GM12878 (cell line): Measurements from ENCODE around the gene MBD6. TPM values are rescaled to one million over a fixed set of nuclear protein-coding genes. Genes with fewer than 3 reads are reported as not detected.

Source experiments
- ATAC-seq: fragments of 200-7000 bp; cut with Tn5 transposase; 3 replicates; pipeline ENCODE4 v1.9.1; 2020; ENCODE audit warnings: mild to moderate bottlenecking, moderate library complexity
- BruUV-seq: library from RNA; stranded (reverse); fragments of 400-500 nt; replicated peaks from 2 replicates; lab custom pipeline; 2021; lab: Mats Ljungman, UMichigan
- CTCF ChIA-PET: fragments of 300-600 bp; sonication (Branson Sonifier 250); formaldehyde crosslinking; extraction: SDS; loops from one replicate; lab custom pipeline; 2021; ENCODE audit warnings: inconsistent platforms; lab: Yijun Ruan, JAX
- POLR2A ChIA-PET: fragments of 350-600 bp; formaldehyde crosslinking; extraction: SDS; loops from one replicate; lab custom pipeline; 2021; ENCODE audit warnings: inconsistent platforms; lab: Charles Lee
- RAD21 ChIA-PET: fragments of 300-600 bp; sonication (Branson Sonifier 250); formaldehyde crosslinking; loops from one replicate; lab custom pipeline; 2023; ENCODE audit warnings: antibody characterized with exemption; ENCODE audit not compliant: unreplicated experiment; lab: Charles Lee
- SMC1A ChIA-PET: fragments of 300-600 bp; sonication (Branson Sonifier 250); formaldehyde crosslinking; loops from one replicate; lab custom pipeline; 2023; ENCODE audit not compliant: unreplicated experiment, uncharacterized antibody; lab: Charles Lee
- DNase-seq: peaks from one replicate; pipeline ENCODE4 v3.0.0-alpha.2; 2011; ENCODE audit warnings: low read depth, low spot score
- FAIRE-seq: peaks from 3 replicates; lab custom pipeline; 2011; peaks lifted over from hg19 to GRCh38; lab: Jason Lieb, UNC
- H2AFZ ChIP-seq: 2 replicates; pipeline ENCODE4 v1.6.0; 2011; ENCODE audit warnings: low read depth, low read length, control low read depth; ENCODE audit not compliant: control insufficient read depth
- H3K27ac ChIP-seq: 2 replicates; pipeline ENCODE4 v1.5.1; 2011; ENCODE audit warnings: control low read depth; ENCODE audit not compliant: control insufficient read depth, insufficient read depth
- H3K27me3 ChIP-seq, 2 experiments: replicated peaks in 1 of 2; 2 replicates each; pipeline versions ENCODE4 v1.6.0 to v1.6.1; 2011; ENCODE audit warnings: low read length in 1 of 2; ENCODE audit not compliant: control insufficient read depth in 2 of 2, insufficient read depth in 2 of 2
- H3K36me3 ChIP-seq, 2 experiments: 2 replicates each; pipeline ENCODE4 v1.5.1; 2011; ENCODE audit warnings: low read length in 1 of 2; ENCODE audit not compliant: control insufficient read depth in 2 of 2, insufficient read depth in 2 of 2
- H3K4me1 ChIP-seq: 2 replicates; pipeline ENCODE4 v1.6.1; 2011; ENCODE audit warnings: mild to moderate bottlenecking, low read length, moderate library complexity, mixed read lengths; ENCODE audit not compliant: control insufficient read depth, insufficient read depth
- H3K4me2 ChIP-seq: 2 replicates; pipeline ENCODE4 v1.6.0; 2011; ENCODE audit warnings: control low read depth; ENCODE audit not compliant: control insufficient read depth, insufficient read depth
- H3K4me3 ChIP-seq: fragments of 200-600 bp; sonication (generic); 2 replicates; pipeline ENCODE4 v1.5.1; 2016
- H3K79me2 ChIP-seq: 2 replicates; pipeline ENCODE4 v1.6.0; 2011; ENCODE audit warnings: low read length; ENCODE audit not compliant: control insufficient read depth, insufficient read depth
- H3K9ac ChIP-seq: 2 replicates; pipeline ENCODE4 v1.8.0; 2011; ENCODE audit warnings: low read length, control low read depth, mixed read lengths; ENCODE audit not compliant: control insufficient read depth, insufficient read depth
- H3K9me3 ChIP-seq: replicated peaks from 3 replicates; pipeline ENCODE4 v1.5.1; 2011; ENCODE audit warnings: mild to moderate bottlenecking, low read length; ENCODE audit not compliant: control insufficient read depth, insufficient read depth
- H4K20me1 ChIP-seq: 2 replicates; pipeline ENCODE4 v1.6.0; 2011; ENCODE audit not compliant: control insufficient read depth, insufficient read depth
- BCLAF1 ChIP-seq: fragments of 450-650 bp; IDR thresholded peaks from 2 replicates; pipeline ENCODE4 v1.6.1; 2017; ENCODE audit warnings: antibody characterized with exemption, mild to moderate bottlenecking, moderate library complexity
- CBFB ChIP-seq: IDR thresholded peaks from 2 replicates; pipeline ENCODE4 v1.6.1; 2016; ENCODE audit warnings: antibody characterized with exemption, low read depth
- CBX3 ChIP-seq: fragments of 200-600 bp; sonication (generic); IDR thresholded peaks from 2 replicates; pipeline ENCODE4 v1.6.1; 2016; ENCODE audit warnings: low read depth, borderline replicate concordance
- ELK1 ChIP-seq: IDR thresholded peaks from 2 replicates; pipeline ENCODE4 v1.6.1; 2012; ENCODE audit warnings: low read depth, low read length, improper control_type of control experiment
- EP300 ChIP-seq, 2 experiments: fragments of 150-350 bp in 1 of 2; IDR thresholded peaks; 2 replicates each; pipeline ENCODE4 v1.6.1; 2011 to 2012; ENCODE audit warnings: low read depth in 2 of 2, low read length in 2 of 2, borderline replicate concordance in 1 of 2, improper control_type of control experiment in 1 of 2, inconsistent platforms in 1 of 2; ENCODE audit not compliant: control insufficient read depth in 1 of 2
- PAX8 ChIP-seq: fragments of 450-650 bp; IDR thresholded peaks from 2 replicates; pipeline ENCODE4 v1.6.1; 2017; ENCODE audit warnings: mild to moderate bottlenecking, moderate library complexity
- POLR2A ChIP-seq: IDR thresholded peaks from 2 replicates; pipeline ENCODE4 v1.6.1; 2011; ENCODE audit warnings: low read depth, mild to moderate bottlenecking, low read length
- RAD21 ChIP-seq: IDR thresholded peaks from 2 replicates; pipeline ENCODE4 v1.6.1; 2011; ENCODE audit warnings: mild to moderate bottlenecking, low read depth, low read length, moderate library complexity; ENCODE audit not compliant: insufficient read depth
- RCOR1 ChIP-seq: conservative IDR thresholded peaks from 2 replicates; pipeline ENCODE4 v1.6.1; 2012; ENCODE audit warnings: low read depth, low read length, improper control_type of control experiment
- SP1 ChIP-seq: IDR thresholded peaks from one replicate; pipeline ENCODE4 v1.6.1; 2011; ENCODE audit warnings: low read depth, low read length
- SREBF1 ChIP-seq: IDR thresholded peaks from 2 replicates; pipeline ENCODE4 v1.6.1; 2012; ENCODE audit warnings: mild to moderate bottlenecking, low read length
- STAT1 ChIP-seq: fragments of 450-650 bp; conservative IDR thresholded peaks from 2 replicates; pipeline ENCODE4 v1.6.1; 2014; ENCODE audit warnings: antibody characterized with exemption, mild to moderate bottlenecking
- TCF12 ChIP-seq: IDR thresholded peaks from 2 replicates; pipeline ENCODE4 v1.6.1; 2011; ENCODE audit warnings: low read depth, mild to moderate bottlenecking, low read length
- ZNF384 ChIP-seq: IDR thresholded peaks from 2 replicates; pipeline ENCODE4 v1.6.1; 2012; ENCODE audit warnings: low read depth, mild to moderate bottlenecking, low read length, improper control_type of control experiment, borderline replicate concordance
- WGBS: methylation state at CpG from one replicate; pipeline ENCODE4 v1.1.6; 2016; ENCODE audit warnings: low lambda C conversion rate; ENCODE audit not compliant: insufficient replicate concordance, insufficient coverage; ENCODE audit errors: missing lambda C conversion rate; 5-methylcytosine and 5-hydroxymethylcytosine counted together
- in situ Hi-C: fragments of 300-500 bp; cut with MboI; formaldehyde crosslinking; loops from 9 replicates; pipeline ENCODE4 v1.14.3; 2018; ENCODE audit warnings: mixed read lengths
- intact Hi-C: fragments of 100-400 bp; cut with micrococcal nuclease; formaldehyde crosslinking; loops from one replicate; pipeline ENCODE4 v1.14.2; 2022; ENCODE audit not compliant: unreplicated experiment
- polyA plus RNA-seq, 11 experiments: library from polyadenylated mRNA; depleted of rRNA in 4 of 11; unstranded in 6 of 11; stranded (reverse) in 5 of 11; fragments of >200 nt; fragmentation: Nextera tagmentation in 4 of 11; fragmentation: Illumina TruSeq in 1 of 11; extraction: Ambion mirVana in 4 of 11; extraction: Trizol in 1 of 11; gene quantifications; 1 replicate in 1 of 11; 2 replicates in 10 of 11; pipeline versions ENCODE4 v1.2.1 to v1.2.3, GENCODE V29; 2011 to 2016; ENCODE audit warnings: inconsistent platforms in 2 of 11, missing spikeins in 2 of 11, low read depth in 1 of 11
- total RNA-seq, 4 experiments: library from RNA; depleted of rRNA in 3 of 4; stranded (reverse); fragments of >200 nt in 3 of 4; fragmentation: Illumina TruSeq in 1 of 4; extraction: Trizol in 1 of 4; gene quantifications; 2 replicates each; pipeline versions ENCODE4 v1.2.1 to v1.2.3, GENCODE V29; 2013 to 2021
- TF ChIP-seq, protein P1 (sequence below): IDR thresholded peaks from 2 replicates; pipeline ENCODE4 v1.6.1; 2011; ENCODE audit warnings: low read depth, low read length, improper control_type of control experiment, borderline replicate concordance
- TF ChIP-seq, protein P2 (sequence below): IDR thresholded peaks from 2 replicates; pipeline ENCODE4 v1.6.1; 2011; ENCODE audit warnings: borderline replicate concordance, low read depth, mild to moderate bottlenecking, moderate library complexity, low read length; ENCODE audit not compliant: insufficient read depth, poor library complexity, severe bottlenecking

MBD6 gene
- total and polyA plus RNA-seq, 10 of the 15 experiments (the other 5 are each of a cell fraction or from before 2014, with no cell fraction given), result 1.5 to 52.7 (median 6.8) TPM

GRCh38 chr12:57546438-57547287 is 24.0 kb downstream of the MBD6 start, which contains the start of gene DCTN2:
Gene DCTN2 (minus strand): TSS chr12:57547192. CDS start chr12:57547063, 129 bp downstream.
- peaks cover 19% of the 10 kb centered on the region for H3K79me2 ChIP-seq
- H3K9me3 ChIP-seq, result no peaks in the 10 kb centered on the region
- peak within 1 kb of the TSS; percentile 67 for H3K27ac ChIP-seq
- DNase-seq (peak; percentile 92), ATAC-seq (peak; percentile 97), FAIRE-seq (peak; percentile 94)
- peaks cover 9% of the 10 kb centered on the region; the same call in 1 of the 2 replicates for H3K4me1 ChIP-seq
- peak within 1 kb of the TSS; percentile 67 for H2AFZ ChIP-seq
- BruUV-seq, result no TSS peak
- peak within 1 kb of the TSS; percentile 98 for H3K4me2 ChIP-seq
- intact Hi-C loops, result loop anchor here (2.0 kb wide), 1 partner anchor 24 kb away; the partner anchor contains the start of gene MBD6
- no peaks in the 10 kb centered on the region; a peak in 2 of 4 replicates for H3K27me3 ChIP-seq
- SMC1A ChIA-PET, result interaction anchor here (0.7 to 1.9 kb wide), 5 partner anchors 8 to 317 kb away, joined by 3 to 6 read pairs (median 5); partner anchors contain the start of genes GLI1 and SHMT2
- H4K20me1 ChIP-seq, result no peaks in the 10 kb centered on the region
- RAD21 ChIA-PET, result interaction anchor here (0.8 to 1.8 kb wide), 6 partner anchors 9 to 88 kb away, joined by 3 to 11 read pairs (median 4); partner anchors contain the start of gene ARHGAP9
- CTCF ChIA-PET, result interaction anchor here (0.6 to 1.8 kb wide), 12 partner anchors 15 to 226 kb away, joined by 3 to 8 read pairs (median 4); partner anchors contain the start of gene DDIT3
- WGBS, result under 1% methylated on average over 50 of the region's 56 CpGs
- peak within 1 kb of the TSS; percentile 89 for H3K9ac ChIP-seq
- POLR2A ChIA-PET, result interaction anchor here (0.5 to 2.1 kb wide), 6 partner anchors 11 to 1543 kb away, joined by 3 to 11 read pairs (median 4); partner anchors contain the start of gene MBD6
- peak within 1 kb of the TSS; percentile 87 for H3K4me3 ChIP-seq
- no peaks in the 10 kb centered on the region for H3K36me3 ChIP-seq
- in situ Hi-C loops, result no loop called here
- TF ChIP-seq SP1, result peak; percentile 36
- no peak for TF ChIP-seq EP300 (IDR thresholded peaks at IDR 0.05; ENCODE audit: borderline replicate concordance in 1 of 2, control insufficient read depth in 1 of 2, low read depth in 2 of 2, low read length in 2 of 2)
- TF ChIP-seq, protein P1, sequence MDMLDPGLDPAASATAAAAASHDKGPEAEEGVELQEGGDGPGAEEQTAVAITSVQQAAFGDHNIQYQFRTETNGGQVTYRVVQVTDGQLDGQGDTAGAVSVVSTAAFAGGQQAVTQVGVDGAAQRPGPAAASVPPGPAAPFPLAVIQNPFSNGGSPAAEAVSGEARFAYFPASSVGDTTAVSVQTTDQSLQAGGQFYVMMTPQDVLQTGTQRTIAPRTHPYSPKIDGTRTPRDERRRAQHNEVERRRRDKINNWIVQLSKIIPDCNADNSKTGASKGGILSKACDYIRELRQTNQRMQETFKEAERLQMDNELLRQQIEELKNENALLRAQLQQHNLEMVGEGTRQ, result no peak
- TF ChIP-seq CBFB, result peak; percentile 89
- no peak for TF ChIP-seq SREBF1
- 0 out of 2 replicates have a peak, but pooled peaks have one; percentile 22 for TF ChIP-seq STAT1
- no peak for TF ChIP-seq CBX3
- TF ChIP-seq ZNF384, result no peak
- TF ChIP-seq ELK1, result no peak
- peak; percentile 76 for TF ChIP-seq POLR2A
- TF ChIP-seq, protein P2, sequence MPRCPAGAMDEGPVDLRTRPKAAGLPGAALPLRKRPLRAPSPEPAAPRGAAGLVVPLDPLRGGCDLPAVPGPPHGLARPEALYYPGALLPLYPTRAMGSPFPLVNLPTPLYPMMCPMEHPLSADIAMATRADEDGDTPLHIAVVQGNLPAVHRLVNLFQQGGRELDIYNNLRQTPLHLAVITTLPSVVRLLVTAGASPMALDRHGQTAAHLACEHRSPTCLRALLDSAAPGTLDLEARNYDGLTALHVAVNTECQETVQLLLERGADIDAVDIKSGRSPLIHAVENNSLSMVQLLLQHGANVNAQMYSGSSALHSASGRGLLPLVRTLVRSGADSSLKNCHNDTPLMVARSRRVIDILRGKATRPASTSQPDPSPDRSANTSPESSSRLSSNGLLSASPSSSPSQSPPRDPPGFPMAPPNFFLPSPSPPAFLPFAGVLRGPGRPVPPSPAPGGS, result no peak
- TF ChIP-seq BCLAF1, result no peak
- TF ChIP-seq RAD21, result peak; percentile 20; the same call in 1 of the 2 replicates
- TF ChIP-seq TCF12, result no peak
- TF ChIP-seq PAX8, result no peak
- peak; percentile 98 for TF ChIP-seq RCOR1
